GM23248 (cell line): ENCODE measurements around the gene RASSF5.

ENCODE experiments used
- EZH2 ChIP-seq: fragments of 200-600 bp; sonication (generic); IDR thresholded peaks from 2 replicates; pipeline ENCODE4 v1.6.1; 2018; ENCODE audit warnings: antibody characterized with exemption, mild to moderate bottlenecking; ENCODE audit not compliant: insufficient read depth, poor library complexity, severe bottlenecking
- EZH2phosphoT487 ChIP-seq: fragments of 200-600 bp; sonication (generic); IDR thresholded peaks from 2 replicates; pipeline ENCODE4 v1.6.1; 2018; ENCODE audit warnings: antibody characterized with exemption, moderate library complexity, mild to moderate bottlenecking, low read depth; ENCODE audit not compliant: insufficient read depth

- TF ChIP-seq EZH2phosphoT487 (no peak), EZH2 (no peak)
Observed at GRCh38 chr1:206604861-206605260, 97.5 kb downstream of the RASSF5 start.
